Urothelium cell line (cell line): Measurements from ENCODE around the gene ELOB.
A peak's percentile ranks its signal among the peaks of the same experiment; 100 is the strongest.

Experiments
- DNase-seq: peaks from one replicate; pipeline ENCODE4 v3.0.0; 2011; ENCODE audit warnings: low spot score, mixed read lengths
- FAIRE-seq: peaks from 2 replicates; lab custom pipeline; 2011; peaks lifted over from hg19 to GRCh38; lab: Jason Lieb, UNC

ELOB gene

DNA sequence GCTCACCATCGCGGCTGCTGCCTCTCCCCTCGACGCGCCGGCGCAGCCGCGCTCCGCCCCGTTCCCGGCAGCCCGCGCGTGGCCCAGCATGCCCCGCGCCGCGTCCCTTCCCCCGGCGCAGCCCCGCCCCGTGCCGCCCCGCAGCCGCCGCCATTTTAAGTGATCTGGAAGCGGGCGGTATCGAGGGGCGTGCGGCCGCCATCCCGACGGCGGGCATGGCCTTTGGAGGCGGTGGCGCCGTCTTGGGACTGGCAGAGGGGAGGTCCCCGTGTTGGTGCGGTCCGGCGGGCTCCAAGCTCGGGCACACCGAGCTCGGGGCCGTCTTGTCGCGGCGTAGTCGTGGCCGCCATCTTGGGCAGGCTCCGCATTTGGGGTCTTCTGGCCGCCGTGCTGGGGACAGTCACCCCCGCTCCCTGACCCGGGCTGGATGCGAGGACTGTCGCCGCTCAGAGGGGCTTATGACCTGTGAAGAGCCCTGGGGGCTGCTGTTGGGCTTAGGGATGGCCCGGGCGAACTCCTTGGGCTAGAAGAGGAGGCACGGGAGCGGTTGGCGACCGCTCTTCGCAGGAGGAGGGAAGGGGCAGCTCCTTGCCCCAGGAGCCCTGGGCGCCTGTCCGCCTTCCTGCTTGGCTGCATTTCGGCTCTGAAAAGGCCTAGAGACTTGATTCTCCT lies at the start of gene ELOB:
ELOB (minus strand) TSS at position 50 of the 672 bp plus-strand sequence; CDS start at position 9, 41 bp downstream.
- DNase-seq: peak; percentile 98
- peak; percentile 85 for FAIRE-seq

DNA sequence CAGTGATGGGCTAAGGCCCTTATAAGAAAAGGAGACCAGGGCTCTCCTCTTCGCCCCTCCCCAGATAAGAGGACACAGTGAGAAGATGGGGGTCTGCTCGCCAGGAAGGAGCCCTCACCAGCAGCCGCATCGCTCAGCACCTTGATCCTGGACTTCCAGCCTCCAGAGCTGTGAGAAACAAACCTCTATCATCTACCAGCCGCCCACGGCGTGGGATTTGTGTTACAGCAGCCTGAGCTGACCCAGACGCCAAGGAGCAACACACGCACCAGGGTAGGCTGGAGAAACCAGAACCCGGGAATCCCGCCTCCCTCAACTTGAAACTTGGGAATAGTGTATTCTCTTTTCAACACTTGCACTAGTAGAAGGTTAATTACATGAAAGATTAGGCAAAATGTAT lies 48.8 kb upstream of the ELOB start:
- no peak for FAIRE-seq
- no peak for DNase-seq

- no peak for FAIRE-seq
- no peak for DNase-seq
These were observed 48.1 kb upstream of the ELOB start for GRCh38 chr16:2825049-2825742.

DNA sequence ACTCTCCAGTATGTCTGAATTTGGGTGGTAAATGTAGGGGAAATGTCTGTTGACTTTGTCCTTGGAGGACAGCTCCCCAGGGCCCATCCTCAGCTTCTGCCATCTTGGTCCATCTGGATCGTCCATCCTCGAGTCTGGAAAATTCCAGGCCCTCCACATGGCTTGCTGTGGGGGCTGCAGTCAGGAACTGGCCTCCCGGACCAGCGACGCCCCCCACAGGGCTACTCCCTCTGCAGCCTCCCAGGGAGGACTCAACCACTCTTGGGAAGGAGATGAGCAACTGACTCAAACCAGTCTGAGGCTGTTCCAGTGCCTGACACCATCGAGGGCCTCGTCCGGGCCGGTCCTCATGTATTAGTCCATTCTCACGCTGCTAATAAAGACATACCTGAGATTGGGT lies 47.5 kb upstream of the ELOB start:
- no peak for FAIRE-seq
- DNase-seq: no peak

GRCh38 chr16:2822496-2822895 lies 45.4 kb upstream of the ELOB start:
- FAIRE-seq: no peak
- DNase-seq: no peak

GRCh38 chr16:2822158-2822495 lies 45.0 kb upstream of the ELOB start:
- no peak for FAIRE-seq
- no peak for DNase-seq

GRCh38 chr16:2821487-2822157 lies 44.5 kb upstream of the ELOB start:
- FAIRE-seq (no peak), DNase-seq (no peak)

DNA sequence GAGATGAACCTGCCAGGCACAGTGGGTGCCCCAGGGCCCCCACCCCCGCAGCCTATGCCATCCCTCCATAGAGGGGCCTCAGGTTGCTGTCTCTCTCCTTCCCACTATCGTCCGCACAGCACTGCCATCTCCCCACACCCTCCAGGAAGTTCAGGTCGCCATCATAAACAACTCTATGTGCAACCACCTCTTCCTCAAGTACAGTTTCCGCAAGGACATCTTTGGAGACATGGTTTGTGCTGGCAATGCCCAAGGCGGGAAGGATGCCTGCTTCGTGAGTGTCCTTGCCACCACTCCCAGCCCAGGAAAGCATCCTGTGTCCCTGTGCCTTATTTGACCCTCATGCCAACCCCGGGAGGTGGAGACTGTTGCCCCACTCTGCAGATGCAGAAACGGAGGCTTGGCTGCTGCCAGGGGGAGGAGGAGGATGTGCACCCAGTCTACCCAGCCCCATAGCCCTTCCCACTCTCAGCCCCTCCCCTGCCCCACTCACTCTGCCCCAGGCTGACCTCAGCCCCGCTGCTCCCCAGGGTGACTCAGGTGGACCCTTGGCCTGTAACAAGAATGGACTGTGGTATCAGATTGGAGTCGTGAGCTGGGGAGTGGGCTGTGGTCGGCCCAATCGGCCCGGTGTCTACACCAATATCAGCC lies 43.9 kb upstream of the ELOB start:
- FAIRE-seq (no peak), DNase-seq (no peak)

DNA sequence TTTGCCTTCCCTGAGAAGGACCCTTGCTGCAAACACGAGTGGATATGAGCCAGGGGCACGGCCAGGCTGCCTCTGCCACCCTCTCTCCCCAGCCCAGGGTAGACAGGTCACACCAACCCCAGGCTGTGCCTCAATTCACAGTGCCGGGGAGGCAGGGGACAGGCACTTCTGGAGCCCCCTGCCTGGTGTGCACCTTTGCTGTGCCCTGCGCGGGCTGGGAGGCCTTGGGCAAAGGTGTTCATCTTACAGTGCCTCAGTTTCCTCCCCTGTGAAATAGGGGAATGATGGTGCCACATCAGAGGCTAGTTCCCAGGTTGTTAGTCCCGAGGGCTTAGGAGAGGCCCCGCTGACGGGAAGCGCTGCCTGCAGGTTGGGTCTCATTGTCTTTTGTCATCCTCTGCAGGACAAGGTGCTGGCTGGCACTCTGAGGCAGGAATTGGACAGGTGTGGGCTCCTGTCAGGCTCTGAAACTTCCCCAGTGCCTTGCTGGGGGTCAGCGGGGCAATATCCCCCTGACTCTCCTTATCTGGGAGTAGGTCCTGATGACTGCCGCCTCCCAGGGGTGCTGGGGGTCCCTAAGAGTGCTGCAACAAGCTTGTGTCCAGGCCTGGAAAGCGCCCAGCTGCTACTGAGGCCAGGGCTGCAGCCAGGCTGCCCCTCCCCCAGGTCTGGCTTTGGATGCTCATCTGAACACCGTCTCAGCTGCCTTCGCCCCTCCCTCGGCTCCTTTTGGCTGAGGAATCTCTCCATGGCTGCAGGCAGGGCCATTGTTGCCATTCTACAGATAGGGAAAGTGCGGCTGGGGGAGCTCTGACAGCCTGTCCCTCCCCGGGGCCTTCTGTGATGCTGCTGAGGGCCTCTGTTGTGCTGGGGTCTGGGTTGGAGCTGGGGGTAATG lies 43.1 kb upstream of the ELOB start:
- no peak for FAIRE-seq
- no peak for DNase-seq

DNA sequence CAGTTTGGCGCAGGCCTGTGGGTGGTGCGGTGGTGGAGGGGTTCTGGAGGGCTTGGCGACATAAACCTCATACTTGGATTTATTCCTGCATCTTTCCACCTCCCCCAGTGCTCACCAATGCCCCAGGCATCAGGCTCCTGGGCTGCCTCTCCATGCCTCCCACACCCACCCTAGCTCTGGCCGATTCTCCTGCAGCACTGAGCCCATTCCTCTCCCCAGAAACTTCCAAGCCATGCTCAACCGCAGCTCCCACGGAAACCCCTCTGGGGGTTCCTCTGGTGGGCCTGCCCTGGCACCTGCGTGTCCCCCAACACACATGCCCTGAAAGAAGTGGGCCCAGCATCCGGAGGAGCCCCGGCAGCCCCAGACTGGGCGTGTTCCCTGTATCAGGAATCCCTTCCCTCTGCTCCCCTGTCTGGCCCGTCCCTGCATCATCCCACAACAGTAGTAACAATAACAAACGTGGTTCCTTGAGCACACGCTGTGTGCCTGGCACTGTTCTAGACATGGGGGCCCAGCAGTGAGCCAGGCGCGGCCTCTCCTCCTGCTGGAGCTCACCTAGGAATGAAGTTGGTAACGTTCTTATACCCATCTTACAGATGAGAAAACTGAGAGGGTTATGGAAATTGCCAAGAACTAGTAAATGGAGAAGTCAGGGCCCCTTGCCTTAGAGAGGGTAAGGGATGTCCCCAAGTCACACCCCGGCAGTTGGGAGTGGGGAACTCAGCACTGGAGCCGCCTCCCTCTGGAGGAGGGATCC lies 42.3 kb upstream of the ELOB start:
- no peak for DNase-seq
- FAIRE-seq: no peak

GRCh38 chr16:2818272-2818876 lies 41.3 kb upstream of the ELOB start:
- DNase-seq (no peak), FAIRE-seq (peak; percentile 59)

GRCh38 chr16:2817340-2818271 lies 40.5 kb upstream of the ELOB start:
- no peak for FAIRE-seq

DNA sequence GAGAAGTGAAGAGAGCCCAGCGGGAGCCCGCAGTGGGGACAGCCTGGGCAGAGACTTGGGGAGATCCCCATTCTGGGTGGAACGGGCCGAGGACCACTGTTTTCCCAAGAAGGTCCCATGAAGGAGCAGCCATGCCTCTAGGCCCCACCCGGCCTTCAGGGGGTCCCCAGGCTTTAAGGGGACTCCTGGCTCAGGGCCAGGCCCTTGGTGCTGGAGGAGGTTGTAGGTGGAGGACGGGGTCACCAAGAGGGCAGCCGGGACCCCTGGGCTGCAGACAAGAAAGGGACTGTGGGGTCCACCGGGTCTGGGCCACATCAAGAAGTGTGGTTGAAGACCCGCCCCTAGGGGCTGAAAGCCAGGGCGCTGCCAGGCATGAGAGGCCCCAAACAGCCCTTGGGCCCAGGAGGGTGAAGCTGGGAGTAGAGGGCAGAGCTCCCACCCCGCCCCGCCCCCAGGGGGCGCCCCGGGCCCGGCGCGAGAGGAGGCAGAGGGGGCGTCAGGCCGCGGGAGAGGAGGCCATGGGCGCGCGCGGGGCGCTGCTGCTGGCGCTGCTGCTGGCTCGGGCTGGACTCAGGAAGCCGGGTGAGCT lies 39.8 kb upstream of the ELOB start, which contains the start of gene PRSS21:
PRSS21 (plus strand) TSS at position 487 of the 589 bp plus-strand sequence; CDS start at position 519, 32 bp downstream.
- FAIRE-seq: no peak
- no peak for DNase-seq

More at GRCh38 chr16:2817340-2818271, 40.5 kb upstream of the ELOB start:
- DNase-seq: no peak

- FAIRE-seq (no peak), DNase-seq (no peak)
These were observed 38.3 kb upstream of the ELOB start for GRCh38 chr16:2815299-2815771.

DNA sequence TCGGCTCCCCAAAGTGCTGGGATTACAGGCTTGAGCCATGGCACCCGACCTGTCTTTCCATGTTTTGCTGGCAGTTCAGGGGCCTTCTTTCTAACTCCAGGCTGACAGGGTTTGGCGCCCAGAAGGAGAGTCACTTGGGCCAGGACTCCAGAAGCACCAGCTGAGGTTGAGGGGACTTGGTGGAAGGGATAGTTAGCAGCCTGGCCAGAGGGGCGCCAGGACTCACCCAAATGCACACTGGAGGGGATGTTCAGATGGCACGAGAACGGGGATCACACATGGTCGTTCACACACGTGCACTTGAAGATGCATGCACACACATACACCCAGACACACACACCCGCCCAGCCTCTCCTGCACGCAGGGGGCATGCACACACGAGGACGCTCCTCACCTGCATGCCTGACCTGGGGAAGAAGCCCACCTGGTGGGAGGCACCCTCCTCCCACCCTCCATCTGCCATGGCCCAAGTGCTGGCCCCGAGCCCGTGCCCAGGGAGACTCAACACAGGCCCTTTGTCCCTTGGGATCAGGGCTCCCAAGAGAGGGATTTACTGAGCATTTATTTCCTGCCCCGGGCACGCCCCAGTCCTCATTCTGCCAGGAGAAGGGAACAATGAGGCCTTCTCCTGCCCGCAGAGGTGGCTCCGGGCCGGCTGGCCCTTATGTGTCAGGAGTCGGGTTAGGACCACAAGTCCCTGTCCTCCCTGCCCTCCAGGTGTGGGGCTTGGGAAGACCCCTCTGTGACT lies 37.6 kb upstream of the ELOB start:
- DNase-seq (no peak), FAIRE-seq (no peak)

DNA sequence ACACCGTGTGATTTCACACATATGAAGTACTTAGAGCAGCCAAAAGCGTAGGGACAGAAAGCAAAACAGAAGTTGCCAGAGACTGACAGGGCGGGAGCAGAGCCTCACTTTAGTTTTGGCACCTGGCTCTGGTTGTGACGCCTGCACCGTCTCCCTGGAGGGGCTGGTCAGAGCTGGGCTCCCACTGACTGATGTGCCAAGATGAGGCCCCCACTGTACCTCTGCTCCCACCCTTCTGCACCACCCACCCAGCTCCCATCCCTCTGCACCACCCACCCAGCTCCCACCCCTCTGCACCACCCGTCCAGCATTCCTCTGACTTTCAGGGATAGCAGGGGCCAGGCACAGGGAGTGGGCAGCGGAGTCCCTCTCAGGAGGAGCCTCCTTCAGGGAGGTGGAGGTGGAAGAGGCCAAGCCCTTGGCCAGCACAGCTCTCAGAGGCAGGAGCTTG lies 36.7 kb upstream of the ELOB start:
- DNase-seq: no peak
- FAIRE-seq: no peak
